Parathyroid adenoma (tissue), 2 donors: Measurements from ENCODE around the gene DUSP15.

Source experiments
- H2AFZ ChIP-seq: fragments of 300-600 bp; sonication (generic); one replicate; pipeline ENCODE4 v1.7.0; 2017; ENCODE audit warnings: antibody characterized with exemption, mild to moderate bottlenecking
- H3K27ac ChIP-seq: fragments of 300-600 bp; sonication (generic); one replicate; pipeline ENCODE4 v1.7.0; 2017
- H3K27me3 ChIP-seq: fragments of 300-600 bp; sonication (generic); one replicate; pipeline ENCODE4 v1.7.0; 2017; ENCODE audit warnings: low read length; ENCODE audit not compliant: control insufficient read depth, insufficient read depth
- H3K36me3 ChIP-seq: fragments of 300-600 bp; sonication (generic); one replicate; pipeline ENCODE4 v1.7.0; 2017; ENCODE audit warnings: low read length; ENCODE audit not compliant: control insufficient read depth, insufficient read depth
- H3K4me1 ChIP-seq: fragments of 300-600 bp; sonication (generic); one replicate; pipeline ENCODE4 v1.7.0; 2017; ENCODE audit warnings: control low read depth
- H3K4me2 ChIP-seq: fragments of 300-600 bp; sonication (generic); one replicate; pipeline ENCODE4 v1.7.0; 2017; ENCODE audit warnings: low read length
- H3K4me3 ChIP-seq: fragments of 300-600 bp; sonication (generic); one replicate; pipeline ENCODE4 v1.7.0; 2017; ENCODE audit warnings: low read depth, low read length
- H3K79me2 ChIP-seq: fragments of 300-600 bp; sonication (generic); one replicate; pipeline ENCODE4 v1.7.0; 2017; ENCODE audit warnings: control low read depth
- H3K9ac ChIP-seq: fragments of 300-600 bp; sonication (generic); one replicate; pipeline ENCODE4 v1.7.0; 2017; ENCODE audit warnings: mild to moderate bottlenecking
- H3K9me3 ChIP-seq: fragments of 300-600 bp; sonication (generic); one replicate; pipeline ENCODE4 v1.7.0; 2017; ENCODE audit warnings: low read length; ENCODE audit not compliant: control insufficient read depth
- TF ChIP-seq, protein P1 (sequence below): fragments of 300-600 bp; sonication (generic); IDR thresholded peaks from one replicate; pipeline ENCODE4 v1.7.0; 2017; ENCODE audit warnings: antibody characterized with exemption, mild to moderate bottlenecking
- donor health status: primary hyperparathyroidism.

The DUSP15 gene

DNA sequence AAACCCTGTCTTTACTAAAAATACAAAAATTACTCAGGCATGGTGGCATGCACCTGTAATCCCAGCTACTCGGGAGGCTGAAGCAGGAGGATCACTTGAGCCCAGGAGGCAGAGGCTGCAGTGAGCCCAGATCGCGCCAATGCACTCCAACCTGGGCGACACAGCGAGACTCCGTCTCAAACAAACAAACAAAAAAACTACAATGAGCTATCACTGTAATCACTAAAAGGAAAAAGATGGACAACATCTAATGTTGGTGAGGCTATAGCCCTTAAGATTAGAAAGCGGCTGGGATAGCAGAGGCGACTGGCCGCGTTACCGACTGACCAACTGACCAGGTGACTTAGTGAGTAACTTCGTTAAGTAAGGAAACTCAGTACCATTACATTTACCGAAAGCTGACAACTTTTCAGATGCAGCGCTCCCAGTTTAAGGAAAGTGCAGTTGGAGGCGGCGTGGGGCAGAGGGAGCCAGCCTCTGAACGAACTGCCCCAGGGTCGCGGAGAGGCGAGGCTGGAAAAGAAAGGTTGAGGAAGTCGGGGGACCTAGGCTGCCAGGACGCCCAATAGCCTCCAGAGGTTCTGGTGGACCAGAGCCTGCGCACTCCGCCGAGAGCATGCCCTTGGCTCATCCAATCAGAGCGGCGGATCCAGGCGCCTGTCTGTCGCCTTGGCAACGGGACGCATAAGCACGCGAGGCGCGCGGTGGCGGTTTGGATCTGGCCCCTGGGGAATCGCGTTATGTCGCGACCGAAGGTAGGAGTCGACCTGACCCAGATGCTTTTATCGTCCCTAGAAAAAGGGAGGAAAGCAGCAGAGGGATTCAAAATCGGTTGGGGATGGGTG, 9.0 kb upstream of the DUSP15 start:
- Histone ChIP-seq H2AFZ (peak overlapping the region; percentile 81), H3K9ac (peak overlapping the region; percentile 5), H3K4me3 (peak overlapping the region; percentile 88), H3K36me3 (no peaks in the 10 kb centered on the region), H3K27ac (peak overlapping the region; percentile 89), H3K4me1 (peaks cover 3% of the 10 kb centered on the region), H3K4me2 (peak overlapping the region; percentile 94), H3K9me3 (no peaks in the 10 kb centered on the region), H3K27me3 (no peaks in the 10 kb centered on the region), H3K79me2 (no peaks in the 10 kb centered on the region)
- TF ChIP-seq, protein P1, sequence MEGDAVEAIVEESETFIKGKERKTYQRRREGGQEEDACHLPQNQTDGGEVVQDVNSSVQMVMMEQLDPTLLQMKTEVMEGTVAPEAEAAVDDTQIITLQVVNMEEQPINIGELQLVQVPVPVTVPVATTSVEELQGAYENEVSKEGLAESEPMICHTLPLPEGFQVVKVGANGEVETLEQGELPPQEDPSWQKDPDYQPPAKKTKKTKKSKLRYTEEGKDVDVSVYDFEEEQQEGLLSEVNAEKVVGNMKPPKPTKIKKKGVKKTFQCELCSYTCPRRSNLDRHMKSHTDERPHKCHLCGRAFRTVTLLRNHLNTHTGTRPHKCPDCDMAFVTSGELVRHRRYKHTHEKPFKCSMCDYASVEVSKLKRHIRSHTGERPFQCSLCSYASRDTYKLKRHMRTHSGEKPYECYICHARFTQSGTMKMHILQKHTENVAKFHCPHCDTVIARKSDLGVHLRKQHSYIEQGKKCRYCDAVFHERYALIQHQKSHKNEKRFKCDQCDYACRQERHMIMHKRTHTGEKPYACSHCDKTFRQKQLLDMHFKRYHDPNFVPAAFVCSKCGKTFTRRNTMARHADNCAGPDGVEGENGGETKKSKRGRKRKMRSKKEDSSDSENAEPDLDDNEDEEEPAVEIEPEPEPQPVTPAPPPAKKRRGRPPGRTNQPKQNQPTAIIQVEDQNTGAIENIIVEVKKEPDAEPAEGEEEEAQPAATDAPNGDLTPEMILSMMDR, result peak; percentile 43

GRCh38 chr20:31877684-31878083, 7.4 kb upstream of the DUSP15 start:
- TF ChIP-seq, protein P1, result no peak
- Histone ChIP-seq H3K4me2 (no peak overlapping the region), H3K4me1 (peaks cover 3% of the 10 kb centered on the region), H3K27ac (no peak overlapping the region), H3K79me2 (no peaks in the 10 kb centered on the region), H3K9ac (no peak overlapping the region), H3K27me3 (no peaks in the 10 kb centered on the region), H3K4me3 (no peak overlapping the region), H2AFZ (no peak overlapping the region), H3K36me3 (no peaks in the 10 kb centered on the region), H3K9me3 (no peaks in the 10 kb centered on the region)

GRCh38 chr20:31875671-31876070, 5.3 kb upstream of the DUSP15 start:
- TF ChIP-seq, protein P1, result no peak
- H3K4me3 ChIP-seq, result no peak overlapping the region
- H3K4me2 ChIP-seq, result no peak overlapping the region
- no peaks in the 10 kb centered on the region for H3K36me3 ChIP-seq
- no peaks in the 10 kb centered on the region for H3K27me3 ChIP-seq
- H3K4me1 ChIP-seq, result peaks cover 9% of the 10 kb centered on the region
- H3K27ac ChIP-seq, result no peak overlapping the region
- no peaks in the 10 kb centered on the region for H3K79me2 ChIP-seq
- no peak overlapping the region for H2AFZ ChIP-seq
- H3K9ac ChIP-seq, result no peak overlapping the region
- H3K9me3 ChIP-seq, result no peaks in the 10 kb centered on the region

DNA sequence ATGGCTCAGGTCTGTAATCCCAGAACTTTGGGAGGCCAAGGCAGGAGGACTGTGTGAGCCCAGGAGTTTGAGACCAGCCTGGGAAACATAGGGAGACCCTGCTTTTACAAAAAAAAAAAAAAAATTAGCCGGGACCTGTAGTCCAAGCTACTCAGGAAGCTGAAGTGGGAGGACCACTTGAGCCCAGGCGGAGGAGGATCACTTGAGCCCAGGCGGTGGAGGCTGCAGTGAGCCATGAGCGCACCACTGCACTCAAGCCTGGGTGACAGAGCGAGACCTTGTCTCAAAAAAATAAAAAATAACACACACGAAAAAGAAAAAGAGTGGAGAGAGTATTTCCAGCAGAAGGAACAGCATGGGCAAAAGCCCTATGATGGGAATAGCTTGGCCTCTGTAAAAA, 2.1 kb upstream of the DUSP15 start:
- H3K9me3 ChIP-seq, result no peaks in the 10 kb centered on the region
- peaks cover 21% of the 10 kb centered on the region for H3K4me1 ChIP-seq
- H3K4me2 ChIP-seq, result no peak overlapping the region
- H3K79me2 ChIP-seq, result peaks cover 17% of the 10 kb centered on the region
- no peak overlapping the region for H2AFZ ChIP-seq
- H3K27ac ChIP-seq, result peak overlapping the region; percentile 17
- no peaks in the 10 kb centered on the region for H3K27me3 ChIP-seq
- TF ChIP-seq, protein P1, result no peak
- H3K4me3 ChIP-seq, result no peak overlapping the region
- H3K9ac ChIP-seq, result no peak overlapping the region
- H3K36me3 ChIP-seq, result no peaks in the 10 kb centered on the region

- H3K79me2 ChIP-seq, result peaks cover 17% of the 10 kb centered on the region
- no peak overlapping the region for H2AFZ ChIP-seq
- no peaks in the 10 kb centered on the region for H3K27me3 ChIP-seq
- H3K4me3 ChIP-seq, result no peak overlapping the region
- peaks cover 22% of the 10 kb centered on the region for H3K4me1 ChIP-seq
- no peaks in the 10 kb centered on the region for H3K36me3 ChIP-seq
- H3K9me3 ChIP-seq, result no peaks in the 10 kb centered on the region
- H3K9ac ChIP-seq, result no peak overlapping the region
- no peak overlapping the region for H3K4me2 ChIP-seq
- TF ChIP-seq, protein P1, result no peak
- H3K27ac ChIP-seq, result peak overlapping the region; percentile 92
These were observed 1.3 kb upstream of the DUSP15 start for GRCh38 chr20:31871618-31871954.
